Endothelial cell of umbilical vein (primary cell): Measurements from ENCODE around the gene KCNMA1. TPM values are rescaled to one million over a fixed set of nuclear protein-coding genes. Genes with fewer than 3 reads are reported as not detected.

Experiments used
- BruUV-seq: library from RNA; stranded (reverse); fragments of 400-500 nt; replicated peaks from 2 replicates; lab custom pipeline; 2021; lab: Mats Ljungman, UMichigan
- CTCF ChIA-PET: fragments of 300-600, 350-600 bp; sonication (Branson Sonifier 250); formaldehyde crosslinking; loops from one replicate; lab custom pipeline; 2021; ENCODE audit warnings: antibody characterized with exemption, inconsistent platforms; lab: Charles Lee
- POLR2A ChIA-PET: fragments of 300-600, 350-600 bp; sonication (Branson Sonifier 250); formaldehyde crosslinking; loops from one replicate; lab custom pipeline; 2021; ENCODE audit warnings: antibody characterized with exemption, inconsistent platforms; lab: Charles Lee
- DNase-seq: peaks from one replicate; pipeline ENCODE4 v3.0.0-alpha.2; 2011; ENCODE audit warnings: low read depth, low spot score
- FAIRE-seq: peaks from 2 replicates; lab custom pipeline; 2011; peaks lifted over from hg19 to GRCh38; lab: Jason Lieb, UNC
- H2AFZ ChIP-seq: 2 replicates; pipeline ENCODE4 v1.6.0; 2012; ENCODE audit warnings: low read depth, low read length, control low read depth, inconsistent platforms
- H3K27ac ChIP-seq: 2 replicates; pipeline ENCODE4 v1.5.1; 2011; ENCODE audit warnings: low read depth, mild to moderate bottlenecking, control low read depth, low read length, moderate library complexity; ENCODE audit not compliant: insufficient read depth
- H3K27me3 ChIP-seq, 2 experiments: 2 replicates each; pipeline versions ENCODE4 v1.6.0 to v1.6.1; 2011; ENCODE audit warnings: low read length in 2 of 2, mixed read lengths in 1 of 2; ENCODE audit not compliant: control insufficient read depth in 2 of 2, insufficient read depth in 2 of 2
- H3K36me3 ChIP-seq, 2 experiments: 2 replicates in 1 of 2; 3 replicates in 1 of 2; pipeline ENCODE4 v1.5.1; 2011; ENCODE audit warnings: low read length in 2 of 2, mild to moderate bottlenecking in 1 of 2, moderate library complexity in 1 of 2; ENCODE audit not compliant: control insufficient read depth in 2 of 2, insufficient read depth in 2 of 2; ENCODE audit errors: extremely low read depth in 1 of 2
- H3K4me1 ChIP-seq: 3 replicates; pipeline ENCODE4 v1.5.1; 2011; ENCODE audit warnings: mild to moderate bottlenecking, low read length; ENCODE audit not compliant: control insufficient read depth, insufficient read depth; ENCODE audit errors: extremely low read depth
- H3K4me2 ChIP-seq: 2 replicates; pipeline ENCODE4 v1.6.1; 2011; ENCODE audit warnings: low read length, control low read depth, mixed read lengths; ENCODE audit not compliant: insufficient read depth
- H3K4me3 ChIP-seq, 3 experiments: fragments of 200-600 bp in 1 of 3; sonication (generic), shearing (Covaris generic) in 1 of 3; replicated peaks in 1 of 3; 2 replicates each; pipeline ENCODE4 v1.5.1; 2011 to 2016; ENCODE audit warnings: control low read depth in 3 of 3, low read length in 3 of 3, mild to moderate bottlenecking in 2 of 3, inconsistent platforms in 1 of 3, low read depth in 1 of 3, moderate library complexity in 1 of 3; ENCODE audit not compliant: insufficient read depth in 1 of 3
- H3K79me2 ChIP-seq: 2 replicates; pipeline ENCODE4 v1.6.0; 2012; ENCODE audit warnings: low read length, inconsistent platforms; ENCODE audit not compliant: control insufficient read depth, insufficient read depth
- H3K9ac ChIP-seq: replicated peaks from 2 replicates; pipeline ENCODE3; 2011; ENCODE audit warnings: low read length, control low read depth; ENCODE audit not compliant: insufficient read depth; ENCODE audit errors: extremely low read depth
- H3K9me1 ChIP-seq: replicated peaks from 3 replicates; pipeline ENCODE4 v1.6.0; 2011; ENCODE audit warnings: mild to moderate bottlenecking, low read length; ENCODE audit not compliant: control insufficient read depth, insufficient read depth; ENCODE audit errors: extremely low read depth
- H3K9me3 ChIP-seq: replicated peaks from 2 replicates; pipeline ENCODE4 v1.5.1; 2012; ENCODE audit warnings: low read length, inconsistent platforms; ENCODE audit not compliant: control insufficient read depth, insufficient read depth
- H4K20me1 ChIP-seq: replicated peaks from 2 replicates; pipeline ENCODE3; 2011; ENCODE audit warnings: mild to moderate bottlenecking, low read length; ENCODE audit not compliant: control insufficient read depth, insufficient read depth; ENCODE audit errors: extremely low read depth
- CTCF ChIP-seq, 2 donors: IDR thresholded peaks; 1 replicate in 1 of 2; 2 replicates in 1 of 2; pipeline ENCODE4 v1.5.1; 2011; ENCODE audit warnings: low read length in 2 of 2, mild to moderate bottlenecking in 2 of 2, moderate library complexity in 2 of 2, control low read depth in 1 of 2, inconsistent platforms in 1 of 2, low read depth in 1 of 2; ENCODE audit not compliant: insufficient read depth in 1 of 2; ENCODE audit errors: extremely low read depth in 1 of 2
- EZH2 ChIP-seq: IDR thresholded peaks from 2 replicates; pipeline ENCODE4 v1.6.1; 2012; ENCODE audit warnings: borderline replicate concordance, low read depth, mild to moderate bottlenecking, moderate library complexity, low read length, inconsistent platforms; ENCODE audit not compliant: severe bottlenecking
- FOS ChIP-seq: IDR thresholded peaks from 2 replicates; pipeline ENCODE4 v1.6.1; 2011; ENCODE audit warnings: mild to moderate bottlenecking, low read length, moderate library complexity, borderline replicate concordance; ENCODE audit not compliant: insufficient read depth
- GATA2 ChIP-seq: IDR thresholded peaks from 2 replicates; pipeline ENCODE4 v1.7.0; 2011; ENCODE audit warnings: low read depth, mild to moderate bottlenecking, moderate library complexity, mixed read lengths, low read length; ENCODE audit not compliant: insufficient read length, insufficient read depth
- JUN ChIP-seq: IDR thresholded peaks from 2 replicates; pipeline ENCODE4 v1.6.1; 2011; ENCODE audit warnings: borderline replicate concordance, low read depth; ENCODE audit not compliant: insufficient read length, insufficient read depth
- MAX ChIP-seq: IDR thresholded peaks from 2 replicates; pipeline ENCODE4 v1.6.1; 2011; ENCODE audit not compliant: insufficient read depth, insufficient read length
- MYC ChIP-seq: IDR thresholded peaks from one replicate; pipeline ENCODE4 v1.6.1; 2011; ENCODE audit warnings: mild to moderate bottlenecking, low read depth, low read length
- POLR2A ChIP-seq: IDR thresholded peaks from 2 replicates; pipeline ENCODE4 v1.6.1; 2012; ENCODE audit warnings: low read depth, mild to moderate bottlenecking, control low read depth, low read length
- POLR2AphosphoS5 ChIP-seq: IDR thresholded peaks from 2 replicates; pipeline ENCODE4 v1.6.1; 2012; ENCODE audit warnings: low read depth, mild to moderate bottlenecking, control low read depth, low read length, moderate library complexity; ENCODE audit not compliant: insufficient read depth
- dilution Hi-C: fragments of 300-500 bp; cut with MboI; formaldehyde crosslinking; loops from one replicate; pipeline ENCODE4 v1.15.0; 2019; ENCODE audit warnings: low sequenced_read_pairs; ENCODE audit not compliant: extremely low pct_ligation_motif_present
- intact Hi-C: fragments of 100-400 bp; cut with micrococcal nuclease; formaldehyde crosslinking; loops from one replicate; pipeline ENCODE4 v1.10.0; 2022
- polyA plus RNA-seq, 4 experiments: library from polyadenylated mRNA; depleted of rRNA in 3 of 4; stranded (reverse) in 3 of 4; unstranded in 1 of 4; fragments of >200 nt; gene quantifications; 2 replicates each; pipeline versions ENCODE4 v1.2.1 to v1.2.3, GENCODE V29; 2011 to 2012; ENCODE audit warnings: missing spikeins in 1 of 4
- total RNA-seq: library from RNA; stranded (reverse); gene quantifications from 2 replicates; pipeline ENCODE4 v1.2.3, GENCODE V29; 2021

Gene KCNMA1
- total and polyA plus RNA-seq, 2 donors (not counting 3 experiments of a cell fraction or from before 2014, with no cell fraction given), result 0.10 to 0.82 TPM

- Histone ChIP-seq H3K79me2 (no peaks in the 10 kb centered on the region), H4K20me1 (no peaks in the 10 kb centered on the region), H3K9me1 (no peaks in the 10 kb centered on the region), H3K9ac (no peak overlapping the region), H3K4me1 (no peaks in the 10 kb centered on the region), H3K36me3 (no peaks in the 10 kb centered on the region), H2AFZ (no peak overlapping the region), H3K27me3 (peaks cover 4 to 15% of the 10 kb centered on the region in 2 experiments), H3K27ac (no peak overlapping the region), H3K4me2 (no peak overlapping the region), H3K9me3 (no peaks in the 10 kb centered on the region), H3K4me3 (no peak overlapping the region)
- no TSS peak for BruUV-seq
- POLR2A ChIA-PET, result no interaction called here
- CTCF ChIA-PET, result interaction anchor here (1.2 kb wide), 1 partner anchor 10 kb away, joined by 3 read pairs; no protein-coding TSS in a partner anchor
- no peak for DNase-seq
- dilution Hi-C loops (no loop called here), intact Hi-C loops (no loop called here)
- TF ChIP-seq POLR2A (no peak), POLR2AphosphoS5 (no peak), FOS (no peak), JUN (no peak), MAX (no peak), GATA2 (no peak), MYC (no peak), EZH2 (no peak), CTCF (IDR thresholded peaks at IDR 0.05; ENCODE audit: extremely low read depth in 1 of 2, insufficient read depth in 1 of 2, low read depth in 1 of 2, low read length in 2 of 2) (no peak)
- no peak for FAIRE-seq
These were observed 396.3 kb downstream of the KCNMA1 start for GRCh38 chr10:77241350-77241725.
